Measurements from ENCODE around the gene IRAK1BP1.
"Not testable (repeated sequence)": the region's sequence is repeated elsewhere in the genome, so short reads cannot be mapped to it uniquely, and the experiment has no call there.

IRAK1BP1 gene

DNA sequence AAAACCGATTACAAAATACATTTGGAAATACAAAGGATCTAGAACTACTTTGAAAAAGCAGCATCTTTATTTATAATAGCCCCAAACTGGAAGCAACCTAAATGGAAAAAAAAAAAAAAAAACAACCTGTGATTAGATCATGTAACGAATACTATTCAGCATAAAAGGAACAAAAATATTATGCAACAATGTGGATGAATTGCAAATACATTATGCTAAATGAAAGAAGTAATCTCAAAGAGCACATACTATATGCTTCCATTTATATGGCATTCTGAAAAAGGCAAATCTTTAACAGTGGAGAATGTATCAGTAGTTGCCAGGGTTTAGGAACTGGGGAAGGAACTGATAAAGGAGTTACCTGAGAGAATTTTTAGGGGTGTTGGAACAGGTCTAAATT lies 28.9 kb downstream of the IRAK1BP1 start:
- no peak for DNase-seq

DNA sequence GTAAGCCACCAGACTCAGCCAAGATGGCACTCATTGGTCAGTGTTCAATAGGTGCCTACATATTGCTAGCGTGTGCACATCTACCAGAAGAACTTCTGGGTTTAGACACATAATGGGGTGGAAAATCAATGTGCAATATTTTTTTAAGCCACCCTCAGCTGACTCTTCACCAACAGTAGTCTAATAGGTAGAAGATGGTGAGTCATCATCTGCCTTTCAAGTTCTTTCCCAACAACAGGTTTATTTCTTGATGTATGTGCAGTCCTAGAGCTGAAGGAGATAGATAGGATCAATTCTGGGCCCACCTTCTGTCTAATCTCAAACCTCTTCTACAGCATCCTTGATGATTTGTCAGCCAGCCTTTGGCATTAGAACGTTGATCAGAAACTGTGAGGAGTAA lies 41.3 kb downstream of the IRAK1BP1 start:
- no peak for DNase-seq

DNA sequence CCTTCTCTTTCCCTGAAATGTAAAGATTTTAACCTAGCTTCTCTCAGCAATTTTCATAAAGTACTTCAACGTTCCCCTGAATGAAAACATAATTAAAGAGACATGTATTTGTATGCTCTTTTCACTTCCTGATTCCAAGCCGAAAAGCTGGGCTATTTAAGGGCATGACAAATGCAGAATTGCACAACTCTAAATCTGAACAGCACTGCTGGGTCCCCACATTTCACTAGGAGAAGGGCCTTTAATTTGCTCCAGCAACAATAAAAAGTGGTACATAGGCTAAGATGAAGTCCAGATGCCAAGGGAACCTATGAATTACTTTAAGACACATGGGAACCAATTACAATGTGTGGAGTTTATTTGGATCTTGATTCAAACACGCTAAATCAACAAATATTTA lies 42.0 kb downstream of the IRAK1BP1 start:
- no peak for DNase-seq

DNA sequence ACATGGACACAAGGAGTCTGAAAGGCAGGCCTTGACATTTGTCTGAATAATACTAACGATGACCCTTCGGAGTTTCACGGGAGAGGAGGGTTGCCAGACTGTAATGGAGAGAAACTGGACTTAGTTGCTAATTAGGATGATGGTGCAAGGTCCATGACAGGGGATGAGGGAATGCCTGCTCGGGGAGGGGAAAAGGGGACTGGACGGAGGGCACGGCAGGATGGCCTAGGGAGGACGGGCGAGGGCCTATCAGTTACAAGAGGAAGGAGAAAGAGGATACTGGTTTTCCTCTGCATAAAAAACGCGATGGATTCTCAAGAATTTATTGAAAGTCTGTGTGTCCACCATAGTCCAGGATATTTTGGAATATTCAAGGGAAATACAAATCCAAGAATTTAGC lies 42.7 kb downstream of the IRAK1BP1 start:
- no peak for DNase-seq

DNA sequence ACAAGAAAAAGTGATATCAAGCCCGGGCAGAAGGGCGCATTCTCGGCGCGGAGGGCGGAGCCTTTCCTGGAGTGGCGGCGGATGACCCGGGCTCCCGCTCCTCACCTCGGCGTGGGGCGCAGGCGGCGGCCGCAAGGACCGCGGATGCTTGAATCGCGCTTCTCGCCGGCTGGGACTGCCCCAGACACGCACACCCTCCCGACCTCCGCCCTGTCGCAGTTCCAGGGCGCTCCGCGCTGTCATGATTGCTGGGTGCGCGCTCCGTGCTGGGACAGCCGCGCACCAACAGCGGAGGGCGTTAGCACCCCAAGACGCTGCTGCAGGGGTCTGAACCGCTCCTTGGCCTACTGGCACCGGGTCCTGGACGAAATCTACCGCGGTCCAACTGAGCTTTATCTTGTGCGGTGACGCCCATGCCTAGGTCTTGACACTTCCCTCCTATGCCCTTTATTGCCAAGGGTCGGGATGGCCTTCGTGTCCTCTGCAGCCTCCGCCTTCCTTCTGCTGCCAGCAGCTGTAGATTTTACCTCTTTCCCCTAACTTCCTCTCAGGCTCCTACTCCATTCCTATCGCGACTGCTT lies 43.3 kb downstream of the IRAK1BP1 start:
- peak; percentile 63 for DNase-seq

DNA sequence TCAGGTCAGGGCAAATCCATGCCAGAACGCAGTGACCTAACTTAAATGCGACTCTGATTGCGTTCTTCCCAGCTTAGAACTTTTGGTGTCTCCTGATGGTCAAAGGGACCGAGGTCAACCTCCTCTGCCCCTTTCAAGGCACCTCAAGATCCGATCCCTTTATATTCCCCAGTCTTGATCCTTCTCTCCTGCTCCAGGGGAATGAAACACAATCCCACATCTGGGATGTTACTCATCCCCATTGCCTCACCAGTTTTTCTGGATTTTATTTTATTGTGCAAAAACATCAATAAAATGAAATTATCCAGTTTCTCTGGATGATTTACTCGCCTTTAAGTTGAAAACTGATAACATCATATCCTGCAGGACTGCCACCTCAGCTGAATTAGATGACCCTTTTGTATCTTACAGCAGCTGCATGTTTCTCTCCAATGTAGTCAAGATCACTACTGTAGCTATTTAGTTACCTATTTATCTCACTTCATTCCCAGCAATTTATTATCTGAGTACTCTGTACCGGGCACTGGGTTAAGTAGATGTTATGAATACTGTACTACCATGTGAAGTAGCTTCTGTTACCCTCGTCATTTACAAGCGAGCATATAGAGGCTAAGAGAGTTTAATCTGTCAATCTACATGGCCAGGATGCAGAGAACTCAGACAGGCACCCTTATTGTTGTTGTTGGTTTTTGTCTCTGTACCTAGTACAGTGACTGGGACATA lies 44.0 kb downstream of the IRAK1BP1 start:
- DNase-seq = no peak

DNA sequence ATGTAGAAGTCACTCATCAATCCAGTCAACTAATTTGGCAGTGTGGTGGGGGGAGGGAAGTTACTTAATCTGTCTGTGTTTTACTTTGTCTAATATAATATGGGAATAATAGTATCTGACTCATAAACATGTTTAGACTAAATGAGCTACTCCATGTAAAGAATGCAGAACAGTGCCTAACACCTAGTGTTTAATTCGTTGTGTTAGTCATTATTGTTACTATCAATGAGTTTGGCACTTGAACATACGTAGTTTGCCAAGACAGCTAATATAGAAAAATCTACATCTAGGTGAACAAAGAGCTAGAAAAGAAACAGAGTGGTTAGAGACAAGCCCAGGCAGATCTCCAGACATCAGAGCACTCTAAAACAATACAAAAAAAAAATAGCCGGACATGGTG lies 49.1 kb downstream of the IRAK1BP1 start:
- DNase-seq = no peak

DNA sequence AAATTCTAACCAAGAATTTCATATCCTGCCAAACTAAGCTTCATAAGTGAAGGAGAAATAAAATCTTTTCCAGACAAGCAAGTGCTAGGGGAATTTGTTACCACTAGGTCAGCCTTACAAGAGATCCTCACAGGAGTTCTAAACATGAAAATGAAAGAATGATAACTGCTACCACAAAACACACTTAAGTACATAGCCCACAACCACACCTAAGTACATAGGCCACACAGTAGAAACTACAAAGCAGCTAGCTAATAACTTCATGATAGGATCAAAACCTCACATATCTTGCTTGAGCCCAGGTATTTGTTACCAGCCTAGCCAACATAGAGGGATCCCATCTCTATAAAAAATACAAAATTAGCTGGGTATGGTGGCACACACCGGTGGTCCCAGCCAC lies 50.4 kb downstream of the IRAK1BP1 start:
- DNase-seq = no peak

DNA sequence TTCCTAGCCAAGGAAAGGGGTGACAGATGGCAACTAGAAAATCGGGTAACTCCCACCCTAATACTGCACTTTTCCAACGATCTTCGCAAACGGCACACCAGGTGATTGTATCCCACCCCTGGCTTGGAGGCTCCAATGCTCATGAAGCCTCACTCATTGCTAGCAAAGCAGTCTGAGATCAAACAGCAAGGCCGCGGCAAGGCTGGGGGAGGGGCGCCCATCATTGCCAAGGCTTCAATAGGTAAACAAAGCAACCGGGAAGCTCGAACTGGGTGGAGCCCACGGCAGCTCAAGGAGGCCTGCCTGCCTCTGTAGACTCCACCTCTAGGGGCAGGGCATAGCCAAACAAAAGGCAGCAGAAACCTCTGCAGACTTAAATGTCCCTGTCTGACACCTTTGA lies 53.8 kb downstream of the IRAK1BP1 start:
- not testable (repeated sequence) for DNase-seq

DNA sequence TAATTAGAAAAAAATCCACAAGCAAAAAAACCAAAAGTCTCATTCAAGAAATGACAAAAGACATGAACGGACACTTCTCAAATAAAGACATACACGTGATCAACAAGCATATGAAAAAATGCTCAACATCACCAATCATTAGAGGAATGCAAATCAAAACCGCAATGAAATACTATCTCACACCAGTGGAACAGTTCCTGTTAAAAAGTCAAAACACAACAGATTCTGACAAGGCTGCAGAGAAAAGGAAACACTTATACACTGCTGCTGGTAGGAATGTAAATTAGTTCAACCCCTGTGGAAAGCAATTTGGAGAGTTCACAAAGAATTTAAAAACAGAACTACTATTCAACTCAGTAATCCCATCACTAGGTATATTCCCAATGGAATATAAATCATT lies 58.0 kb downstream of the IRAK1BP1 start:
- no peak for DNase-seq

DNA sequence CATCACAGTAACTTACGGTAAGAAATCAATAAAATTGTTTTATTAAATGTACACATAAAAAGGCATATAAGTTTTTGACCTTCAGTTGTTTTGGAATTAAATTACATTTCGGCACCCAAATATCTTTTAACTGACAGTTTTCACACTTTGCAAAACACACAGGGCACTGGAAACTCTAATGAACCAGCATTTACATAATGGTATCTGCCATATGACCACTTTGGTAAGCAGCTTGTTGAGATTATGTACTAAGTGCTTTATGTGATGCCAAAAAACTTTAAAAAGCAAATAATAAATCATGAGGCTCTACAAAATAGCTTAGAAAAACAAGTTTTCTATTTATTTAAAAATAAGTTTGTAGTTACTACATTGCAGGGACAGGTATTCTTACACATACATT lies 68.2 kb downstream of the IRAK1BP1 start:
- no peak for DNase-seq

DNA sequence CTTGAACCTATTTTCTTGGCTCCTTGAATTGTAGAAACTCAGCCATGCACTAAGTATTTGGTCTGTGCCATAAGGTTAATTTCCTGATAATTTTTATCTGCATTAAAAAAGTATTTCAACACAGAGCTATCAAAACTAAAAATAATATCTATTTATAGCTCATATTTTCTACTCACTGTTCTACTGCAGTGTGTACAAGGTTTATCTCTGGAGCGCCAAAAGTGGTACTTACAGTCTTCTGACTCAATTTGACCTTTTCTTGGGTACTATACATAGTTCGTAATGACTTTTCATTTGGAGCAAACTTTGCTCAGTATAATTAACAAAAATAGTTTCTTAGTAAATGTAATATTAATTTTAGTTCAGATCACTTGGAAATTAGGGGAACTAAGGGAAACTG lies 69.2 kb downstream of the IRAK1BP1 start:
- DNase-seq = no peak

DNA sequence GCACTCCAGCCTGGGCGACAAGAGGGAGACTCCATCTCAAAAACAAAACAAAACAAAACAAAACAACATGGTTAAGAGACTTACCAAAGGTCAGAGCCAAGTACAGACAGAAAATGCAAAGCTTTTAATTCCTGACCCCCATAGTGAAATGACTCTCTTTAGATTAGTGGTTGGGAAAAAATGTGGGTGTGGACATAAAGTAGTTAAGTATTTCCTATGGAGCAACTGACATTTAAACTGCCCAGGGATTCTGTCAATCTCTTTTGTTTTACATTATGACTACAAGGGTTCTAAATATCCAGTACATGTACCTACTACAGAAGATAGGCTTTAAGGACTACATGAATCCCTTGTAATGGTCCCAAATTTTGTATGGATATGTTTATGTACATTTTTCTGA lies 75.1 kb downstream of the IRAK1BP1 start:
- no peak for DNase-seq

DNA sequence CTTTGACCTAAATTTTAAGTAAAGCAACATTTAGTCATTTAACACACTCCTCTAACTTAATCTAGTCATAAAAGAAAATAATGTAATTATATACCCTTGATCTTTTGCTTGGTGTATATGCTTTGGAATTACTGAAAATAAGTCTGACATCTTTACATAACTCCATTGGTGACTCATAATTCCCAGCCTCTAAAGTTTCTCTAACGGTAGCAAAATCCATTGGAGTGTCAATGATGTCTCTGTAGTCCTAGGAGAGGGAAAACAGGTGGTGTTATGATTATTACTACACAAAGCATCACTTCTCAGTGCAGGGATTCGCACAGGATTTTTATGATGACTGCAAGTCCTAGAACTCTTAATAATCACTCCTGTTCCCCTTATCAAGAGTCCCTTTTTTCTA lies 80.2 kb downstream of the IRAK1BP1 start:
- no peak for DNase-seq

DNA sequence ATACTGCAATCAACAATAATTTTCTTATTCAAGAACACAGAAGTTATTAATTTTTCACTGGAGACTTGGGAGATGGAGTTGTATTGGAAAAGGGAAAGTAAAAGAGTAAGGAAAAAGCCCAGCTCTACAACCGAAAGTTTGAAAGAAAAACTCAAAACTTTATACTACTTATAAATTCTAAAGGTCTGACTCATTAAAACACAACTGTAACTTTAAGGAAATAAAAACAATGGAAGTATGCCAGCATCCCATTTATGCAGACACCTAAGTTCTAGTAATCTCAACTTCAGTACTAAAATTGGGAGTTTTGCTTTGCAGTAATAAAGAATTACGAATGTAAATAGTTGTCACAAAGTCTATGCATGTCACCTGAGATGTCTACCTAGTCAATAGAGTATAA lies 80.6 kb downstream of the IRAK1BP1 start:
- DNase-seq = no peak

DNA sequence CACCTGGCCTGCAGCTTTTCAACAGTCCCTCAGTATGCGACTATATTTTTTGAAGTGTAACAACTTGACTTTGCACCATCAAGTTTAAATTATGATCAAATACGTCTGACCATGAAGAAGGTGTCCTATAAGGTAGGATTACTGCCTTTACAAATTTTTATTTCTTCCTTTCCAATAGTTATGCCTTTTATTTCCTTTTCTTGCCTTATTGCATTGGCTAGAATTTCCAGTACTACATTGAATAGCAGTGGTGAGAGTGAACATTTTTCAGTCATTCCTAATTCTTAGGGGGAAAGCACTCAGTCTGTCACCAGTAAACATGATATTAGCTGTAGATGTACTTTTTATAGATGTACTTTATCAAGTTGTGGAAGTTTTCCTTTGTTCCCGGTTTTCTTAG lies 81.4 kb downstream of the IRAK1BP1 start:
- no peak for DNase-seq

DNA sequence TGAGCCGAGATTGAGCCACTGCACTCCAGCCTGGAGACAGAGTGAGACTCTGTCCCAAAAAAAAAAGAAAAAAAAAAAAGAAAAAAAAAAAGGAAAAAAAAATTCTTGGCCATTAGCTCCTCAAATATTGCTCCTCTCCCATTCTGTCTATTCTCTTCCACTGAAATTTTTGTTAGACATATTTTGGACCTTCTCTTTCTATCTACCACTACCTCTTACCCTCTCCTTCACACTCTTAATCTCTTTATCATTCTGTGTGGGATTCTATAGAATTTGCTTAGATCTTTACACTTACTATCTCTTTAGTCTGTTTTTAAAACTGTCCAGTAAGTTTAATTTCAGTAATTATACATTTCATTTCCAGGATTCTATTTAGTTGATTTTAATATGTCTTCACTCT lies 85.0 kb downstream of the IRAK1BP1 start:
- no peak for DNase-seq
